Fibroblast of lung (primary cell): Measurements from ENCODE around the gene NAP1L1. TPM values are rescaled to one million over a fixed set of nuclear protein-coding genes. Genes with fewer than 3 reads are reported as not detected.

Source experiments
- DNase-seq, 2 donors: peaks; one replicate each; pipeline versions ENCODE4 v3.0.0 to v3.0.0-alpha.2; 2010; ENCODE audit warnings: low read depth in 2 of 2
- H2AFZ ChIP-seq: 2 replicates; pipeline ENCODE4 v1.5.1; 2012; ENCODE audit warnings: low read length, control low read depth, inconsistent platforms
- H3K27ac ChIP-seq: 2 replicates; pipeline ENCODE4 v1.5.1; 2011; ENCODE audit warnings: low read length, control low read depth; ENCODE audit not compliant: insufficient read depth
- H3K27me3 ChIP-seq: 2 replicates; pipeline ENCODE4 v1.5.1; 2011; ENCODE audit warnings: mild to moderate bottlenecking, low read length; ENCODE audit not compliant: control insufficient read depth, insufficient read depth
- H3K36me3 ChIP-seq: 2 replicates; pipeline ENCODE4 v1.5.1; 2011; ENCODE audit warnings: low read length; ENCODE audit not compliant: control insufficient read depth, insufficient read depth
- H3K4me1 ChIP-seq: 2 replicates; pipeline ENCODE4 v1.5.1; 2011; ENCODE audit warnings: low read length; ENCODE audit not compliant: control insufficient read depth, insufficient read depth; ENCODE audit errors: extremely low read depth
- H3K4me2 ChIP-seq: 2 replicates; pipeline ENCODE4 v1.5.1; 2011; ENCODE audit warnings: low read length, control low read depth; ENCODE audit not compliant: insufficient read depth; ENCODE audit errors: extremely low read depth
- H3K4me3 ChIP-seq, 4 experiments: fragments of 200-600 bp in 1 of 4; sonication (generic) in 1 of 4; replicated peaks in 1 of 4; 2 replicates each; pipeline ENCODE4 v1.5.1; 2011 to 2016; ENCODE audit warnings: low read length in 4 of 4, low read depth in 3 of 4, mild to moderate bottlenecking in 3 of 4, control low read depth in 2 of 4, inconsistent platforms in 1 of 4, mixed read lengths in 1 of 4; ENCODE audit not compliant: insufficient read depth in 1 of 4; ENCODE audit errors: control extremely low read depth in 1 of 4
- H3K79me2 ChIP-seq: 2 replicates; pipeline ENCODE4 v1.5.1; 2012; ENCODE audit warnings: mild to moderate bottlenecking, low read length, inconsistent platforms; ENCODE audit not compliant: control insufficient read depth, insufficient read depth
- H3K9ac ChIP-seq: 2 replicates; pipeline ENCODE4 v1.5.1; 2011; ENCODE audit warnings: mild to moderate bottlenecking, low read length, control low read depth; ENCODE audit not compliant: insufficient read depth
- H3K9me3 ChIP-seq: 2 replicates; pipeline ENCODE4 v1.5.1; 2012; ENCODE audit warnings: low read depth, low read length; ENCODE audit not compliant: control insufficient read depth, insufficient read depth
- H4K20me1 ChIP-seq: 2 replicates; pipeline ENCODE4 v1.5.1; 2011; ENCODE audit warnings: low read length; ENCODE audit not compliant: control insufficient read depth, insufficient read depth; ENCODE audit errors: extremely low read depth
- EZH2 ChIP-seq: IDR thresholded peaks from 2 replicates; pipeline ENCODE4 v1.5.1; 2012; ENCODE audit warnings: low read length, control low read depth, mild to moderate bottlenecking; ENCODE audit errors: missing control alignments
- polyA plus RNA-seq, 2 donors: library from polyadenylated mRNA; depleted of rRNA in 1 of 2; stranded (reverse) in 1 of 2; unstranded in 1 of 2; fragments of >200 nt; gene quantifications; 2 replicates each; pipeline ENCODE4 v1.2.1, GENCODE V29; 2011 to 2012; ENCODE audit warnings: missing spikeins in 1 of 2
- total RNA-seq: library from RNA; depleted of rRNA; stranded (reverse); fragments of >200 nt; gene quantifications from 2 replicates; pipeline ENCODE4 v1.2.1, GENCODE V29; 2014
- TF ChIP-seq, protein P1 (sequence below), 2 donors: IDR thresholded peaks in 1 of 2; conservative IDR thresholded peaks in 1 of 2; 1 replicate in 1 of 2; 2 replicates in 1 of 2; pipeline ENCODE4 v1.5.1; 2011 to 2012; ENCODE audit warnings: low read length in 2 of 2, control low read depth in 1 of 2, inconsistent platforms in 1 of 2, low read depth in 1 of 2, mild to moderate bottlenecking in 1 of 2

NAP1L1 gene
- total and polyA plus RNA-seq, 2 donors (not counting 1 experiment from before 2014, with no cell fraction given): 275 to 695 TPM

DNA sequence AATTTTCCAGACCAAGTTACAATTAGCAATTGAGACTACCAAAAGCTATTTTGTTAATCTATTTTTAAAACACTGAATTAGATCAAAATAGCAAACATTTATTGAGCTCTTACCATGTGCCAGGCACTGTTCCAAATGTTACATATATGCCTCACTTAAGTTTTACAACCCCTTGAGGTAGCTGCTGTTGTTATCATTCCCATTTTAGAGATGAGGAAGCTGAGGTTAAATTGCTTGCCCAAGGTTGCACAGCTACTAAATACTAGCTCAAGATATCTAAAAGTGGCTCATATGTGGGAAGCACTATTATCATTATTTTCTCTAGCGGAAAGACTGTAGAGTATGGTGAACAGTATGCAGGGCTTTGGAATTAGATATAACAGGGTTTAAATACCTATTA, 19.5 kb upstream of the NAP1L1 start:
- Histone ChIP-seq H3K79me2 (no peaks in the 10 kb centered on the region), H4K20me1 (no peaks in the 10 kb centered on the region), H3K4me3 (no peak overlapping the region), H3K27ac (no peak overlapping the region), H3K4me2 (no peak overlapping the region), H2AFZ (no peak overlapping the region), H3K4me1 (peaks cover 2% of the 10 kb centered on the region), H3K9me3 (no peaks in the 10 kb centered on the region), H3K36me3 (no peaks in the 10 kb centered on the region), H3K27me3 (no peaks in the 10 kb centered on the region), H3K9ac (no peak overlapping the region)
- no peak for TF ChIP-seq EZH2
- TF ChIP-seq, protein P1, sequence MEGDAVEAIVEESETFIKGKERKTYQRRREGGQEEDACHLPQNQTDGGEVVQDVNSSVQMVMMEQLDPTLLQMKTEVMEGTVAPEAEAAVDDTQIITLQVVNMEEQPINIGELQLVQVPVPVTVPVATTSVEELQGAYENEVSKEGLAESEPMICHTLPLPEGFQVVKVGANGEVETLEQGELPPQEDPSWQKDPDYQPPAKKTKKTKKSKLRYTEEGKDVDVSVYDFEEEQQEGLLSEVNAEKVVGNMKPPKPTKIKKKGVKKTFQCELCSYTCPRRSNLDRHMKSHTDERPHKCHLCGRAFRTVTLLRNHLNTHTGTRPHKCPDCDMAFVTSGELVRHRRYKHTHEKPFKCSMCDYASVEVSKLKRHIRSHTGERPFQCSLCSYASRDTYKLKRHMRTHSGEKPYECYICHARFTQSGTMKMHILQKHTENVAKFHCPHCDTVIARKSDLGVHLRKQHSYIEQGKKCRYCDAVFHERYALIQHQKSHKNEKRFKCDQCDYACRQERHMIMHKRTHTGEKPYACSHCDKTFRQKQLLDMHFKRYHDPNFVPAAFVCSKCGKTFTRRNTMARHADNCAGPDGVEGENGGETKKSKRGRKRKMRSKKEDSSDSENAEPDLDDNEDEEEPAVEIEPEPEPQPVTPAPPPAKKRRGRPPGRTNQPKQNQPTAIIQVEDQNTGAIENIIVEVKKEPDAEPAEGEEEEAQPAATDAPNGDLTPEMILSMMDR (conservative IDR thresholded peaks at IDR 0.05 in 1 of 2, IDR thresholded peaks at IDR 0.05 in 1 of 2; ENCODE audit: low read depth in 1 of 2, low read length in 2 of 2): no peak
- DNase-seq: no peak

DNA sequence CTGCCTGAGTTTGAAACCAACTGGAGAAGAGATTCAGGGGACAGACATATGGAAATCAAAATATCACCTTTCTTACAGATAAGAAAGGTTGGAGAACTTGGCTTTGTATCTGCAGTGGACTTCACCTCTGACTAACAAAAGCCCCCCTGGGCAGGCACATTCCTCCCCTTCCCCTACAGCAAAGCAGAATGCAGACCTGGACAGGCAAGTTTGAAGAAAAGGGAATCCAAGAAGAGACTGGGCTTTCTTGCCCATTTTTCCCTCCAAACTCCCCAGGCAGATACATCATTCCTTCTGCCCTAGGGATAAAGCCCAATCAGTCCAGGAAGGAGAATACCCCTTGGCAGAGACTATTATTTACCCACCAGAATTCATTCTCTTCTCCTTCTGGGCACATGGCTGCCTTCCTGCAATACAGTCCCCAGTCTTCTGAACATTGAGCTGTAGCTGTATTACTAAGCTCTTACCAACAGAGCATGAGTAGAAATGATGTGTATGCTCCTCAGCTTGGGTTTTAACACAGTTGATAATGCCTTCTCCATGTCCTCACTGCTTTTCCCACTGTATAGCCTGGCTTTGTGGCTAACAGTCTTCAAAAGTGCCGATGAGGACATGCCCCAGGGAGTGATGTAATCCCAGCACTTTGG, 17.4 kb upstream of the NAP1L1 start:
- H4K20me1 ChIP-seq: no peaks in the 10 kb centered on the region
- H3K36me3 ChIP-seq: no peaks in the 10 kb centered on the region
- TF ChIP-seq, protein P1 (conservative IDR thresholded peaks at IDR 0.05 in 1 of 2, IDR thresholded peaks at IDR 0.05 in 1 of 2; ENCODE audit: low read depth in 1 of 2, low read length in 2 of 2): no peak
- TF ChIP-seq EZH2: no peak
- peaks cover 2% of the 10 kb centered on the region for H3K4me1 ChIP-seq
- no peak overlapping the region for H2AFZ ChIP-seq
- no peak overlapping the region for H3K27ac ChIP-seq
- H3K9ac ChIP-seq: no peak overlapping the region
- no peaks in the 10 kb centered on the region for H3K9me3 ChIP-seq
- H3K79me2 ChIP-seq: no peaks in the 10 kb centered on the region
- H3K4me3 ChIP-seq: no peak overlapping the region
- no peaks in the 10 kb centered on the region for H3K27me3 ChIP-seq
- H3K4me2 ChIP-seq: no peak overlapping the region
- DNase-seq: no peak

- H3K4me3 ChIP-seq: no peak overlapping the region
- H3K79me2 ChIP-seq: no peaks in the 10 kb centered on the region
- TF ChIP-seq, protein P1 (conservative IDR thresholded peaks at IDR 0.05 in 1 of 2, IDR thresholded peaks at IDR 0.05 in 1 of 2; ENCODE audit: low read depth in 1 of 2, low read length in 2 of 2): no peak
- no peak for TF ChIP-seq EZH2
- H3K4me1 ChIP-seq: no peaks in the 10 kb centered on the region
- H3K27me3 ChIP-seq: no peaks in the 10 kb centered on the region
- no peaks in the 10 kb centered on the region for H3K9me3 ChIP-seq
- no peak overlapping the region for H2AFZ ChIP-seq
- no peak overlapping the region for H3K4me2 ChIP-seq
- H3K9ac ChIP-seq: no peak overlapping the region
- H3K27ac ChIP-seq: no peak overlapping the region
- no peak for DNase-seq
- H4K20me1 ChIP-seq: no peaks in the 10 kb centered on the region
- no peaks in the 10 kb centered on the region for H3K36me3 ChIP-seq
Observed at GRCh38 chr12:76096079-76096646, 11.7 kb upstream of the NAP1L1 start.
